Measurements from ENCODE around the gene SCAP.
"Not testable (repeated sequence)": the region's sequence is repeated elsewhere in the genome, so short reads cannot be mapped to it uniquely, and the experiment has no call there.

DNA sequence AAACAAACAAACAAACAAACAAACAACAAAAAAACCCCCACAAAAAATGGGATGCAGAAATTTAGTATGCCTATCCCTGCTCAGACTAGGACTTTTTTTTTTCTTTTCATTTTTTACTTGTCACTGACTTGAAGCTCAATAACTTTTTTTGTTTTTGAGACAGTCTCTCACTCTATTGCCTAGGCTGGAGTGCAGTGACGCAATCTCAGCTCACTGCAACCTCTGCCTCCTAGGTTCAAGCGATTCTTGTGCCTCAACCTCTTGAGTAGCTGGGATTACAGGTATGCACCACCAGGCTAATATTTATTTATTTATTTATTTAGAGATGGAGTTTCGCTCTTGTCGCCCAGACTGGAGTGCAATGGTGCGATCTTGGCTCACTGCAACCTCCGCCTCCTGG is 29.5 kb upstream of the SCAP start:
- TF ChIP-seq, protein P1, sequence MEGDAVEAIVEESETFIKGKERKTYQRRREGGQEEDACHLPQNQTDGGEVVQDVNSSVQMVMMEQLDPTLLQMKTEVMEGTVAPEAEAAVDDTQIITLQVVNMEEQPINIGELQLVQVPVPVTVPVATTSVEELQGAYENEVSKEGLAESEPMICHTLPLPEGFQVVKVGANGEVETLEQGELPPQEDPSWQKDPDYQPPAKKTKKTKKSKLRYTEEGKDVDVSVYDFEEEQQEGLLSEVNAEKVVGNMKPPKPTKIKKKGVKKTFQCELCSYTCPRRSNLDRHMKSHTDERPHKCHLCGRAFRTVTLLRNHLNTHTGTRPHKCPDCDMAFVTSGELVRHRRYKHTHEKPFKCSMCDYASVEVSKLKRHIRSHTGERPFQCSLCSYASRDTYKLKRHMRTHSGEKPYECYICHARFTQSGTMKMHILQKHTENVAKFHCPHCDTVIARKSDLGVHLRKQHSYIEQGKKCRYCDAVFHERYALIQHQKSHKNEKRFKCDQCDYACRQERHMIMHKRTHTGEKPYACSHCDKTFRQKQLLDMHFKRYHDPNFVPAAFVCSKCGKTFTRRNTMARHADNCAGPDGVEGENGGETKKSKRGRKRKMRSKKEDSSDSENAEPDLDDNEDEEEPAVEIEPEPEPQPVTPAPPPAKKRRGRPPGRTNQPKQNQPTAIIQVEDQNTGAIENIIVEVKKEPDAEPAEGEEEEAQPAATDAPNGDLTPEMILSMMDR (IDR thresholded peaks at IDR 0.05; ENCODE audit: insufficient read depth, low read length, poor library complexity, severe bottlenecking) = not testable (repeated sequence)
- TF ChIP-seq EZH2phosphoT487 (conservative IDR thresholded peaks at IDR 0.05; ENCODE audit: low read length) = not testable (repeated sequence)
